WTC11 (cell line): ENCODE data around the gene FAT4. TPM values are rescaled to one million over a fixed set of nuclear protein-coding genes. Genes with fewer than 3 reads are reported as not detected.

Experiments
- ATAC-seq: fragments of 200-7000 bp; cut with Tn5 transposase; 2 replicates; pipeline ENCODE4 v1.10.0; 2021; ENCODE audit warnings: mild to moderate bottlenecking, moderate library complexity
- CTCF ChIA-PET: fragments of 300-600 bp; sonication (Branson Sonifier 250); formaldehyde crosslinking; loops from one replicate; lab custom pipeline; 2021; ENCODE audit warnings: antibody characterized with exemption; lab: Charles Lee
- POLR2A ChIA-PET: fragments of 350-600 bp; sonication (Branson Sonifier 250); formaldehyde crosslinking; loops from one replicate; lab custom pipeline; 2021; ENCODE audit warnings: antibody characterized with exemption; lab: Charles Lee
- DNase-seq: peaks from one replicate; pipeline ENCODE4 v3.0.0; 2021; ENCODE audit warnings: low spot score
- H3K27ac Mint-ChIP-seq: 2 replicates; pipeline ENCODE4 v1.8.0; 2021; ENCODE audit warnings: mixed read lengths
- H3K27me3 Mint-ChIP-seq: 2 replicates; pipeline ENCODE4 v1.8.0; 2021; ENCODE audit warnings: low read depth, mild to moderate bottlenecking, moderate library complexity, mixed read lengths
- H3K36me3 Mint-ChIP-seq: 2 replicates; pipeline ENCODE4 v1.8.0; 2021; ENCODE audit warnings: mixed read lengths
- H3K4me1 Mint-ChIP-seq: 2 replicates; pipeline ENCODE4 v1.8.0; 2022; ENCODE audit warnings: mixed read lengths
- H3K4me3 Mint-ChIP-seq: 2 replicates; pipeline ENCODE4 v1.8.0; 2021; ENCODE audit warnings: mild to moderate bottlenecking, moderate library complexity, mixed read lengths
- H3K9me3 Mint-ChIP-seq: 2 replicates; pipeline ENCODE4 v1.8.0; 2021; ENCODE audit warnings: mixed read lengths
- AR ChIP-seq: fragments of 250-450 bp; sonication (Bioruptor Pico); IDR thresholded peaks from 2 replicates; pipeline ENCODE4 v1.9.0; 2021; ENCODE audit warnings: mild to moderate bottlenecking
- MAX ChIP-seq: sonication (generic); formaldehyde crosslinking; IDR thresholded peaks from 2 replicates; pipeline ENCODE4 v1.8.0; 2022; ENCODE audit warnings: mild to moderate bottlenecking, missing genetic modification reagents
- PRDM15 ChIP-seq: sonication (generic); formaldehyde crosslinking; IDR thresholded peaks from 2 replicates; pipeline ENCODE4 v1.8.0; 2022; ENCODE audit warnings: missing genetic modification reagents
- RELA ChIP-seq: sonication (generic); formaldehyde crosslinking; IDR thresholded peaks from 2 replicates; pipeline ENCODE4 v1.8.1; 2022; ENCODE audit warnings: missing genetic modification reagents, mild to moderate bottlenecking, borderline replicate concordance
- SMAD4 ChIP-seq: sonication (generic); formaldehyde crosslinking; IDR thresholded peaks from 2 replicates; pipeline ENCODE4 v1.8.0; 2022; ENCODE audit warnings: mild to moderate bottlenecking, missing genetic modification reagents
- USF2 ChIP-seq: sonication (generic); formaldehyde crosslinking; IDR thresholded peaks from 2 replicates; pipeline ENCODE4 v1.8.1; 2023; ENCODE audit warnings: mild to moderate bottlenecking, missing genetic modification reagents, moderate library complexity
- ZMAT4 ChIP-seq: fragments of 250-450 bp; sonication (Bioruptor Pico); IDR thresholded peaks from 2 replicates; pipeline ENCODE4 v1.9.0; 2021; ENCODE audit warnings: mild to moderate bottlenecking
- ZNF232 ChIP-seq: sonication (generic); formaldehyde crosslinking; IDR thresholded peaks from 2 replicates; pipeline ENCODE4 v1.8.0; 2022; ENCODE audit warnings: mild to moderate bottlenecking, missing genetic modification reagents
- ZNF423 ChIP-seq: fragments of 250-450 bp; sonication (Bioruptor Pico); IDR thresholded peaks from 2 replicates; pipeline ENCODE4 v2.1.2; 2022; ENCODE audit warnings: mild to moderate bottlenecking, moderate library complexity
- ZNF512 ChIP-seq: sonication (generic); formaldehyde crosslinking; IDR thresholded peaks from 2 replicates; pipeline ENCODE4 v1.8.1; 2022; ENCODE audit warnings: missing genetic modification reagents, borderline replicate concordance
- ZNF532 ChIP-seq: fragments of 250-450 bp; sonication (Bioruptor Pico); IDR thresholded peaks from 2 replicates; pipeline ENCODE4 v1.9.0; 2021; ENCODE audit warnings: mild to moderate bottlenecking, borderline replicate concordance
- ZSCAN18 ChIP-seq: fragments of 250-450 bp; sonication (Bioruptor Pico); IDR thresholded peaks from 2 replicates; pipeline ENCODE4 v2.1.2; 2022; ENCODE audit warnings: mild to moderate bottlenecking, moderate library complexity
- total RNA-seq: library from RNA; stranded (reverse); gene quantifications from 3 replicates; pipeline ENCODE4 v1.2.3, GENCODE V29; 2021

FAT4 gene
- total RNA-seq, 1 experiment from 2014 or later, result 10.5 TPM

GRCh38 chr4:125353131-125353530, 38.4 kb downstream of the FAT4 start (continued):
- no peak for TF ChIP-seq ZNF512 (CRISPR knock-in tag)
- no peak for TF ChIP-seq MAX (CRISPR knock-in tag)
- no peak for TF ChIP-seq USF2
- TF ChIP-seq RELA (CRISPR knock-in tag), result no peak

GRCh38 chr4:125355791-125356190, 41.0 kb downstream of the FAT4 start:
- no peak for ATAC-seq
- H3K4me3 Mint-ChIP-seq, result no peak overlapping the region
- POLR2A ChIA-PET, result no interaction called here
- CTCF ChIA-PET, result no interaction called here
- no peaks in the 10 kb centered on the region for H3K36me3 Mint-ChIP-seq
- peaks cover 51% of the 10 kb centered on the region for H3K4me1 Mint-ChIP-seq
- no peaks in the 10 kb centered on the region for H3K9me3 Mint-ChIP-seq
- H3K27me3 Mint-ChIP-seq, result peaks cover 10% of the 10 kb centered on the region
- no peak overlapping the region for H3K27ac Mint-ChIP-seq
- DNase-seq, result no peak
- TF ChIP-seq SMAD4 (CRISPR knock-in tag) (no peak), ZNF232 (CRISPR knock-in tag) (no peak), ZSCAN18 (CRISPR knock-in tag) (no peak), PRDM15 (no peak), ZNF423 (CRISPR knock-in tag) (no peak), ZMAT4 (CRISPR knock-in tag) (no peak), AR (CRISPR knock-in tag) (no peak), ZNF532 (CRISPR knock-in tag) (no peak)
